HCT116 (cell line): ENCODE data around the gene SRPK2.

Experiments used
- ATF3 ChIP-seq: IDR thresholded peaks from 2 replicates; pipeline ENCODE4 v1.6.1; 2012
- CTCF ChIP-seq, 3 experiments: fragments of 200-600 bp in 1 of 3; sonication (generic) in 1 of 3; IDR thresholded peaks in 2 of 3; conservative IDR thresholded peaks in 1 of 3; 2 replicates each; pipeline ENCODE4 v1.5.1; 2012 to 2017; ENCODE audit warnings: low read depth in 2 of 3, low read length in 2 of 3, antibody characterized with exemption in 1 of 3, borderline replicate concordance in 1 of 3, control low read depth in 1 of 3, mild to moderate bottlenecking in 1 of 3, mixed read lengths in 1 of 3, mixed run types in 1 of 3, moderate library complexity in 1 of 3; ENCODE audit not compliant: insufficient read depth in 1 of 3
- ELF1 ChIP-seq: IDR thresholded peaks from 2 replicates; pipeline ENCODE4 v1.6.1; 2012; ENCODE audit warnings: low read depth, borderline replicate concordance
- EZH2 ChIP-seq: fragments of 200-600 bp; sonication (generic); IDR thresholded peaks from 2 replicates; pipeline ENCODE4 v1.6.1; 2017; ENCODE audit warnings: antibody characterized with exemption, mixed run types
- EZH2phosphoT487 ChIP-seq: fragments of 200-600 bp; IDR thresholded peaks from 2 replicates; pipeline ENCODE4 v1.6.1; 2018; ENCODE audit warnings: antibody characterized with exemption, borderline replicate concordance
- POLR2A ChIP-seq: IDR thresholded peaks from 2 replicates; pipeline ENCODE4 v1.7.0; 2011; ENCODE audit warnings: borderline replicate concordance; ENCODE audit not compliant: insufficient read depth, insufficient read length; ENCODE audit errors: extremely low read depth
- POLR2AphosphoS5 ChIP-seq: IDR thresholded peaks from 2 replicates; pipeline ENCODE4 v1.6.1; 2011; ENCODE audit warnings: mild to moderate bottlenecking, low read depth, low read length, moderate library complexity
- RAD21 ChIP-seq: IDR thresholded peaks from 2 replicates; pipeline ENCODE4 v1.6.1; 2012; ENCODE audit warnings: low read depth, mild to moderate bottlenecking
- REST ChIP-seq: IDR thresholded peaks from 2 replicates; pipeline ENCODE4 v1.6.1; 2012; ENCODE audit warnings: low read depth
- SIN3A ChIP-seq: IDR thresholded peaks from 2 replicates; pipeline ENCODE4 v1.6.1; 2012; ENCODE audit warnings: low read depth
- SP1 ChIP-seq: IDR thresholded peaks from 2 replicates; pipeline ENCODE4 v1.6.1; 2012; ENCODE audit warnings: low read depth
- ZNF274 ChIP-seq: fragments of 200-500 bp; sonication (Bioruptor generic); IDR thresholded peaks from 2 replicates; pipeline ENCODE4 v1.6.1; 2014; ENCODE audit warnings: mild to moderate bottlenecking, low read depth, low read length, inconsistent platforms

GRCh38 chr7:105325216-105325904 lies 63.4 kb downstream of the SRPK2 start:
- no peak for TF ChIP-seq CTCF (IDR thresholded peaks at IDR 0.05 in 2 of 3, conservative IDR thresholded peaks at IDR 0.05 in 1 of 3; ENCODE audit: borderline replicate concordance in 1 of 3, insufficient read depth in 1 of 3, low read depth in 2 of 3, low read length in 2 of 3)
- TF ChIP-seq ELF1, result no peak
- no peak for TF ChIP-seq POLR2A
- no peak for TF ChIP-seq REST
- TF ChIP-seq ZNF274, result no peak
- no peak for TF ChIP-seq SIN3A
- TF ChIP-seq EZH2phosphoT487, result no peak
- TF ChIP-seq EZH2, result no peak
- TF ChIP-seq SP1, result no peak
- no peak for TF ChIP-seq POLR2AphosphoS5
- TF ChIP-seq RAD21, result no peak
- no peak for TF ChIP-seq ATF3
